GM21390 (cell line): Measurements from ENCODE around the gene EFNB1.
"Not testable (repeated sequence)": the region's sequence is repeated elsewhere in the genome, so short reads cannot be mapped to it uniquely, and the experiment has no call there.

Experiments used
- ATAC-seq: cut with Tn5 transposase; IDR thresholded peaks from one replicate; pipeline ENCODE4 v1.9.1; 2021; ENCODE audit not compliant: unreplicated experiment

The EFNB1 gene

GRCh38 chrX:68828740-68829581 lies at the start of gene EFNB1:
TSS of gene EFNB1 (plus strand) at chrX:68829021. CDS start at chrX:68829777, 756 bp downstream.
- peak; percentile 94 for ATAC-seq

DNA sequence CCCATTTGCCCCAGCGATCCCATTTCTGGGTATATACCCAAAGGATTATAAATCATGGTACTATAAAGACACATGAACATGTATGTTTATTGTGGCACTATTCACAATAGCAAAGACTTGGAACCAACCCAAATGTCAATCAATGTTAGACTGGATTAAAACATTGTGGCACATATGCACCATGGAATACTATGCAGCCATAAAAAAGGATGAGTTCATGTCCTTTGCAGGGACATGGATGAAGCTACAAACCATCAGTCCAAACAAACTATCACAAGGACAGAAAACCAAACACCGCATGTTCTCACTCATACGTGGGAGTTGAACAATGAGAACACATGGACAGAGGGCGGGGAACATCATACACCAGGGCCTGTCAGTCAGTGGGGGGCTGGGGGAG lies 47.5 kb upstream of the EFNB1 start:
- not testable (repeated sequence) for ATAC-seq

DNA sequence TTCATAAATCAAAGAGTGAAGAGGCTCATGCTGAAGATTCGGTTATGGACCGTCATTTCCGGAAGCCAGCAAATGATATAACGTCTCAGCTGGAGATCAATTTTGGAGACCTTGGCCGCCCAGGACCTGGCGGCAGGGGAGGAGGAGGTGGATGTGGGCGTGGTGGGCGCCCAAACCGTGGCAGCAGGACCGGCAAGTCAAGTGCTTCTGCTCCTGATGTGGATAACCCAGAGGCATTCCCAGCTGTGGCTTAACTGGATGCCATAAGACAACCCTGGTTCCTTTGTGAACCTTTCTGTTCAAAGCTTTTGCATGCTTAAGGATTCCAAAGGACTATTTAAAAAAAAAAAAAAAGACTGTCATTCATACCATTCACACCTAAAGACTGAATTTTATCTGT lies 44.0 kb upstream of the EFNB1 start:
- no peak for ATAC-seq

- not testable (repeated sequence) for ATAC-seq
Measured at GRCh38 chrX:68786581-68786980, 42.2 kb upstream of the EFNB1 start.

GRCh38 chrX:68789966-68790365 lies 38.9 kb upstream of the EFNB1 start:
- no peak for ATAC-seq

DNA sequence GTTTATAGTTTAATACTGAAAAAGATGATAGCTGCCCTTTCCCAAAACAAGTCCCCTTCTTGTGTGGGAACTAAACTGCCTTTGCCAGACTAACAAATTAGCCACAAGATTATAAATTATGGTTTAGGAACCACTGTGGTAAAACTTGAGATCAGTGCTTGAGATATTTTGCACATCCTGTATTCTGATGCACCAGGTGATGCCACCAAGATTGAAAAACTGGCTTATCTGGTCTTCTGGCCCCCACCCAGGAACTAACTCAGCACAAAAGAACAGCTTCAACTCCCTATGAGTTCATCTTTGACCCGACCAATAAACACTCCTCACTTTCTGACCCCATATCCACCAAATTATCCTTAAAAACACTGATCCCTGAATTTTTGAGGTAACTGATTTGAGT lies 36.7 kb upstream of the EFNB1 start:
- ATAC-seq = no peak

GRCh38 chrX:68794461-68794860 lies 34.4 kb upstream of the EFNB1 start:
- ATAC-seq = no peak

DNA sequence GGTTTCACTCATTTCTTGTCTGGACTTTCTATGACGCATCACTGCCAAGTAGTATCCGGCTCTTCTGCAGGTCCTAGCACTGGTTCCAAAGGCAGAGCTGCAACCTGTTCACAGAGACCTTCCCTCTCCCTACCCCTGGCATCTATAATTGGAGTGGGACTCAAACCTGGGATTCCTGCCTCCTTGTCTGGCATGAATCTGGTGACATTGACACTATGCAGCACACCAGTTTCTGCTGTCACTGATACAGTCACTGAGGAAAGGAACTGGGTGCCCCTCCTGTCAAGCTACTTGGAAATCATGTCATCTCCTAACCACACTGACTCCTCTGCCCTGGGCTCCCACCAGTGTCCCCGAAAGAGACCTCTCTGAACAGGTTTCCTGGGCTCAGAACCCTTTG lies 33.1 kb upstream of the EFNB1 start:
- ATAC-seq = no peak

DNA sequence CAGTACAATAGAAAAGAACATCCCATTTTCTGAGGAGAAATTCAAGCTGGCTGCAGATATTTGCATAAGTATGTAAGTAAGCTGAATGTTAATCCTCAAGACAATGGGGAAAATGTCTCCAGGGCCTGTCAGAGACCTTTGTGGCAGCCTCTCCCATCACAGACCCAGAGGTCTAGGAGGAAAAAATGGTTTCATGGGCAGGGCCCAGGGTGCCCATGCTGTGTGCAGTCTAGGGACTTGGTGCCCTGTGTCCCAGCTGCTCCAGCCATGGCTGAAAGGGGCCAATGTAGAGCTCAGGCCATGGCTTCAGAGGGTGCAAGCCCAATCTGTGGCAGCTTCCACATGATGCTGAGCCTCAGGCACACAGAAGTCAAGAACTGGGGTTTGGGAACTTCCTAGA lies 30.4 kb upstream of the EFNB1 start:
- ATAC-seq = not testable (repeated sequence)

DNA sequence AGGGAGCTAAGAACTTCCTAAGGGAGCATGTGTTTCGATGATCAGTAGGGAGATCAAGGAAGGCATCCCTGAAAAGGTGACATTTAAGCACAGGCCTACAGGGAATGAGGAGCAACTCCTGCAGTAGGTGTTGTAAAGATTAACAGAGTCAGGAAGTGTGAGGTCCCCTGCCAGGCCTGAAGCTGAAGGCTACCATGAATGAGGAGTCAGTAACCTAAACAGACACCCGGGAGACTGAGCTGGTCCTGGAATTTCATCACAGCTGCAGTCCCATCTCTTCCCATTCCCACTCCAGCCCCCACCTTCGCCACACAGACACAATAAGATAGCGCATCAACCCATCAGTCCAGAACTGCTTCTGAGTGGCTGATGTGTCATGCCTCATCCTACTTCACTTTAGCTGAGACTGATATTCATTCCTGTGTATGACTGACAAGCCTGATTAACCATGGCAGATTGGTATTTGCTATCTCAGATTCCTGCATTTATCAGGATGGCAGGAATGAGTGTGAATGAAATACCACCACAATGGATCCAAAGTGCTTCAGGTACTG lies 27.0 kb upstream of the EFNB1 start:
- no peak for ATAC-seq

DNA sequence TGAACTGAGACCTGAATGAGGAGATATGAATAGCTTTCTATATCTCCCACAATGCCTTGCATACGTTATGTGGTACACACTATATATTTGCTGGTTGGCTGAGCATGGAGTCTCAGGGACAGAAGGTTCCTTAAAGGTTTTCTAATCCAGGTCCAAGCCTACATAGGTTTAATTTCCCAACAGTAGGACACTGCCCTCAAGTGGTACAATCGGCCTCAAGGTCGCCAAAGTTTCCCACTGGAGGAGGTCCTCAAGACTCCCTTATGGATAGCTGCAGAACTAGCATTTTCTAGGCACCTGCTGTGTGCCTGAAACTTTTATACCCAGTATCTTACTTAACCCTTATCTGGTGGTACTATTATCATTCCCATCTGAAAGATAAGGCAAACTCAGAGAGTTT lies 21.0 kb upstream of the EFNB1 start:
- ATAC-seq = no peak

DNA sequence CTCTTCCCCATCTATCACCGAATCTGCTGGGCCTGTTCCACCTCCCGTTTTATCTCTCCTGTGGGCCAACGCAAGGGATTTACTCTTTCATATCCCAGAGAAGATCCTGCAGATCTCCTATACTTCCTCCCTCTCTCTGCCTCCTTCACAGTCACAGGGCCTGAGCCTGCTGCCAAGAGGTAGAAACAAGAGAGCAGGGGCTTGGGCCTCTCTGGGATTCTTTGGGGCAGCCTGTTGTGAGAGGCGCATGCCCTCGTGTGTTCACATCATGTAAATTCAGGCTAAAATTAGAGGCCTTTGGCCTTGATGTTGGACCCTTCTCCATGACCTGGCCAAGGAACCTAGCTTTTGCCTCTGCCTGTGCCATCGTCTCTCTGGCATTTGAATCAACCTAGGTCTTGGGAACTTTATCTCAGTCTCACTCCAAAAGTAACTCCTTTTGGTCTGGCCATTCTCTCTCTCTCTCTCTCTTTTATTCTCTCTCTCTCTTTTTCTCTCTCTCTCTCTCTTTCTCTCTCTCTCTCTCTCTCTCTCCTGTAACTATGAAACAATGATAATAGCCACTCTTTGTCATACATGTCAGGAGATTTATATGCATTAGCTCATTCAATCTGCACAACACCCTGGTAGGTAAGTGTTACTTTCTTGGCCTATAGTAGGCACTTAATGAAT lies 20.0 kb upstream of the EFNB1 start:
- ATAC-seq = no peak

- no peak for ATAC-seq
Measured at GRCh38 chrX:68820476-68821110, 8.2 kb upstream of the EFNB1 start.

GRCh38 chrX:68821616-68822015 lies 7.2 kb upstream of the EFNB1 start:
- no peak for ATAC-seq

DNA sequence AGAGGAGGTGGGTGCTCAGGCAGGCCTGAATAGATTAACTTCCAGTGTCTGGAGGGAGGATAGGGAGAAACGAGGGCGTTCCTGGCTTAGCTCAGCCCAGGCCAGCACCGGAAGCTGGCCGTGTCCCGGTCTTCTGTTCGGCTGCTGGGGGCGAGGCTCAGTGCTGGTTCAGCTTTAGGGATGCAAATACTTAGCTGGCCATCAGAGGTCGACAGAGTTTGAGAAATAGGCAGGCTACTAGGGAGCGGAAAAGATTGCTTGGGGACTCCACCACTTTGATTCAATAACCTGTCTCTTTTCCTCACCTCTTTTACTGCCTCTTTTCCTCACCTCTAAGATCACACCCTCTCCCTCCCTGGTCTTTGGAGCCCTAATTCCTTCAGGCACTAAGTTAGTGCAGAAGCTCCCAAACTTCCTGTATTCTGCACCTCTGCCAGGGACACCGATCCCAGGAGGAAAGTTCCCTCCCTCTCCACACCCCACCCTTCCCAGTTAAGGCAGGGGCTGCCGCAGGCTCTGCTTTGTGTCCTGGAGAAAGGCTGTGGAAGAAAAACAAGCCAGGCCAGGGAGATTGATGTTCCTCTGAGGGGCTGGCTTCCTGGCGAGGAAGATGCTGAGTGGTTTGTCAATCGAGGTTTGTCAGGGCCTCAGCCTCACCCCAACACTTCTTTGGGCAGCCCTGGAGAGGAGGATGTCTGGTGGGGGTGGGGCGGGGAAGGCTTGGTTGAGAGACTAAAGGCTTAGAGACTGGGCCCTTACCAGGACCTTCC lies 6.0 kb upstream of the EFNB1 start:
- ATAC-seq = no peak

- no peak for ATAC-seq
Measured at GRCh38 chrX:68823413-68824151, 5.2 kb upstream of the EFNB1 start.

GRCh38 chrX:68824152-68824433 lies 4.7 kb upstream of the EFNB1 start:
- no peak for ATAC-seq

- no peak for ATAC-seq
Measured at GRCh38 chrX:68824565-68825125, 4.2 kb upstream of the EFNB1 start.

DNA sequence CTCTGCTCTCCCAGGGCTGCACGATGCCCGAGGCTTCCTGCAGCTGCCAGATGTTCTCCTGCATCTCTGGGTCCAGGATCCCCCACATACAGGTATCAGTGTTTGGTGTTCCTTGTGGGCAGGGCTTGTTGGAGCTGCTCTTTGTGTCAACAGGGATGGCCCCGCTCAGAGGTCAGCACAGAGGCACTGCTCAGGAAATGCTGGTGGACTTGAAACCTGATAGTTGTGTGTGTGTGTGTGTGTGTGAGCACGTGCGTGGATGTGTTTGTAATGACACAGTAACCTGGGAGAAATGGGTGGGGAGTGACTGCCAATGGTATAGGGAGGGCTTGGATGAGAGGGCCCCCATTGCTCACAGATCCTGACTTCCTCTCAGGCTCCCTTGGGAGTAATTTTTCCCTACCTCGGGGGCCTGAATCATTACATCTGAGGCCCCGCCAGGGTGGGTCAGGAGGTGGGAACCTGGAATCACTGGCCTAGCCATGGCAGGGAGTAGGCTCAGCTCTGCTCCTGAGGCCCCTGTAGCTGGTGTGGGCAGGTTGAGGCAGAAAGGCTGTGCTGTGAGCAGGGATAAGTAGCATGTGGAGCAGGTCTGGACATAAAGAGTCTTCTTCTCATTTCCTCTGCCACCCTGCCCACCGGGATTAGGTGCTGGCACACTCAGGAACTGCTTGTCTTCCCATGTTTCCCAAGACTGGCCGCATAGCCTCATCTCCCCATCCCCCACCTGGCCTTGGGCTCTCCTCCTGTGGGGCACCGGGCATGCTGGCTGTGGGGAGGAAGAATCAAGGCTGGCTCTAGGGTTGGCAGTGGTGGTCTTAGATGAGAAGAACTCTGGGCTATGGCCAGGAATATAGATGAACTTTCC lies 2.5 kb upstream of the EFNB1 start:
- ATAC-seq = no peak
